MCF 10A (cell line): Measurements from ENCODE around the gene SPIRE1. TPM values are rescaled to one million over a fixed set of nuclear protein-coding genes. Genes with fewer than 3 reads are reported as not detected.

ENCODE experiments used
- BruUV-seq: library from RNA; stranded (reverse); fragments of 400-500 nt; replicated peaks from 2 replicates; lab custom pipeline; 2021; lab: Mats Ljungman, UMichigan
- CTCF ChIA-PET: fragments of 300-600 bp; sonication (Branson Sonifier 250); formaldehyde crosslinking; extraction: SDS; loops from one replicate; lab custom pipeline; 2021; ENCODE audit warnings: antibody characterized with exemption, inconsistent platforms; lab: Yijun Ruan, JAX
- POLR2A ChIA-PET: fragments of 300-600, 350-650 bp; sonication (Branson Sonifier 250); formaldehyde crosslinking; extraction: SDS; loops from one replicate; lab custom pipeline; 2020; ENCODE audit warnings: antibody characterized with exemption, inconsistent platforms; lab: Yijun Ruan, JAX
- DNase-seq: peaks from one replicate; pipeline ENCODE4 v3.0.0-alpha.2; 2018; ENCODE audit not compliant: unreplicated experiment
- H3K27ac Mint-ChIP-seq: one replicate; pipeline ENCODE4 v1.8.0; 2022; ENCODE audit warnings: mild to moderate bottlenecking, low read depth, mixed read lengths; ENCODE audit not compliant: unreplicated experiment
- H3K27me3 Mint-ChIP-seq: one replicate; pipeline ENCODE4 v1.8.0; 2022; ENCODE audit warnings: mixed read lengths; ENCODE audit not compliant: insufficient read depth, unreplicated experiment
- H3K36me3 Mint-ChIP-seq: one replicate; pipeline ENCODE4 v1.8.0; 2022; ENCODE audit warnings: mild to moderate bottlenecking, moderate library complexity, mixed read lengths; ENCODE audit not compliant: insufficient read depth, unreplicated experiment
- H3K4me1 Mint-ChIP-seq: one replicate; pipeline ENCODE4 v1.8.0; 2022; ENCODE audit warnings: mixed read lengths; ENCODE audit not compliant: insufficient read depth, unreplicated experiment
- H3K4me3 Mint-ChIP-seq: one replicate; pipeline ENCODE4 v1.8.0; 2022; ENCODE audit warnings: mild to moderate bottlenecking, moderate library complexity, mixed read lengths; ENCODE audit not compliant: unreplicated experiment
- H3K9me3 Mint-ChIP-seq: one replicate; pipeline ENCODE4 v1.8.0; 2022; ENCODE audit warnings: mixed read lengths; ENCODE audit not compliant: unreplicated experiment
- CTCF ChIP-seq: fragments of 200-600 bp; IDR thresholded peaks from one replicate; pipeline ENCODE4 v1.8.0; 2022; ENCODE audit warnings: antibody characterized with exemption, mild to moderate bottlenecking; ENCODE audit not compliant: unreplicated experiment
- intact Hi-C: fragments of 100-400 bp; cut with micrococcal nuclease; formaldehyde crosslinking; loops from 2 replicates; pipeline ENCODE4 v1.14.1; 2022
- total RNA-seq: library from RNA; stranded (reverse); gene quantifications from 2 replicates; pipeline ENCODE4 v1.2.3, GENCODE V29; 2022

Gene SPIRE1
- total RNA-seq, 1 experiment from 2014 or later = 78.2 TPM

- Mint-ChIP-seq H3K9me3 (no peaks in the 10 kb centered on the region), H3K4me1 (peaks cover 41% of the 10 kb centered on the region), H3K36me3 (peaks cover 6% of the 10 kb centered on the region), H3K27me3 (no peaks in the 10 kb centered on the region), H3K4me3 (no peak overlapping the region), H3K27ac (no peak overlapping the region)
- CTCF ChIA-PET = interaction anchor here (0.6 kb wide), 1 partner anchor 240 kb away, joined by 3 read pairs; no protein-coding TSS in a partner anchor
- no peak for DNase-seq
- peak; percentile 11 for TF ChIP-seq CTCF
- intact Hi-C loops = loop anchor here (5.0 kb wide), 2 partner anchors 38 to 197 kb away; partner anchors contain the start of gene PRELID3A
- POLR2A ChIA-PET = interaction anchor here (1.5 to 3.9 kb wide), 2 partner anchors 51 to 84 kb away, joined by 3 to 40 read pairs; no protein-coding TSS in a partner anchor
- no TSS peak for BruUV-seq
Measured at GRCh38 chr18:12604445-12605007, 53.4 kb downstream of the SPIRE1 start.

- ChIA-PET CTCF (interaction anchor here (0.6 kb wide), 3 partner anchors 35 to 290 kb away, joined by 3 to 6 read pairs (median 5); no protein-coding TSS in a partner anchor), POLR2A (interaction anchor here (0.8 to 4.1 kb wide), 4 partner anchors 29 to 56 kb away, joined by 3 to 21 read pairs (median 10); no protein-coding TSS in a partner anchor)
- BruUV-seq = no TSS peak
- TF ChIP-seq CTCF = no peak
- H3K27ac Mint-ChIP-seq = peak overlapping the region; percentile 84
- peaks cover 9% of the 10 kb centered on the region for H3K36me3 Mint-ChIP-seq
- peaks cover 36% of the 10 kb centered on the region for H3K4me1 Mint-ChIP-seq
- DNase-seq = no peak
- no peaks in the 10 kb centered on the region for H3K9me3 Mint-ChIP-seq
- intact Hi-C loops = loop anchor here (2.0 kb wide), 1 partner anchor 45 kb away; no protein-coding TSS in a partner anchor
- H3K27me3 Mint-ChIP-seq = no peaks in the 10 kb centered on the region
- no peak overlapping the region for H3K4me3 Mint-ChIP-seq
Measured at GRCh38 chr18:12599966-12600365, 57.9 kb downstream of the SPIRE1 start.

- Mint-ChIP-seq H3K27me3 (no peaks in the 10 kb centered on the region), H3K27ac (peak overlapping the region; percentile 84), H3K4me3 (peak overlapping the region; percentile 22), H3K36me3 (peaks cover 5% of the 10 kb centered on the region), H3K9me3 (no peaks in the 10 kb centered on the region), H3K4me1 (peaks cover 32% of the 10 kb centered on the region)
- peak; percentile 81 for DNase-seq
- POLR2A ChIA-PET = interaction anchor here (0.8 to 4.1 kb wide), 9 partner anchors 7 to 59 kb away, joined by 3 to 37 read pairs (median 6); partner anchors contain the start of gene SPIRE1
- intact Hi-C loops = loop anchor here (2.0 kb wide), 1 partner anchor 45 kb away; no protein-coding TSS in a partner anchor
- no TSS peak for BruUV-seq
- no peak for TF ChIP-seq CTCF
- CTCF ChIA-PET = interaction anchor here (0.8 kb wide), 1 partner anchor 182 kb away, joined by 4 read pairs; no protein-coding TSS in a partner anchor
Measured at GRCh38 chr18:12599543-12599942, 58.4 kb downstream of the SPIRE1 start.
